ENCODE results near the gene MAP7D1.

Gene MAP7D1

DNA sequence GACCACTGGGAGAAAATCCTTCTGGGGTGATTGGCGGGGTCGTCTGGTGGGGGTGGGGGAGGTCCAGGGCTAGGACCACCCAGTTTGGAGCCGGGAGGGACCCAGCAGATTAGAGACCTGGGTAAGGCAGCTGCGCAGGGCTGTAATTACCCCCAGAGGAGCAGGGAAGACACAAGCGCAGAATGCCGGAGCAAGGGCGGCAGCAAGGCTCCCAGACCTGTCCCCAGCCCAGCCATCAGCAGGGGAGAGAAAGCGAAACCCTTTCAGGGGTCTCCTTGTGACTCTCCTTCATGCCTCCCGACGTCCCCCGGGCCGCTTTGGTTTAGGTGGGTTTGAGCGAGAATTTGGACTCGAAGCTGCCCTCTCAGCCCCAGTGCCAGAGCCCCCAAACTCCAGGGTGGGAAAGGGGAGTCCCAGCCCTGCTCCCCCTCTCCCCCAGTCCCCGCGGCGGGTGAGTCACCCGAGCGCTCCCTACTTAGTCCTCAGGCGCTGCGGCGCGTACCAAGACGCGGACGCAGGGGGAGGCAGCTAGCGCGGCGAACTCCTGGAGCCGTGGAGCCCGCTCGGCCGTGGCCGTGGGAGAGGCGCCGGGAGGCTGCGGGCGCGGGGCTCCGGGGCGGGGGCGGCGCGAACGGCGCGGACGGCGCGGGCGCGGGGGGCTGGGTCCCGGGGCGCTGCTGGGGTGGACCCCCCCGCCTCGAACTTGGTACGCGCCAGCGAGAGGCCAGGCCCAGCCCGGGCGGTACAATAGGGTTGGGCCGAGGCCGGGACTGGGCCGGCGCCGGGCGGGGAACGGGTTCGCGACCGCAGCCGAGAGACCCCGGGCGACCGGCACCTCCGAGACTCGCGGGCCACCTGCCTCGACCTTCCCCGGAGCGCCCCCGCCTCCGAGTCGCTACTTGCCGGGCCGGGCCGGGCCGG lies at the start of gene MAP7D1:
Gene MAP7D1 (plus strand): TSS at position 753 of the 921 bp plus-strand sequence. CDS start 258 bp downstream, outside the sequence.
- DNase-seq (ENCODE audit: low read depth) = peak; percentile 81

DNA sequence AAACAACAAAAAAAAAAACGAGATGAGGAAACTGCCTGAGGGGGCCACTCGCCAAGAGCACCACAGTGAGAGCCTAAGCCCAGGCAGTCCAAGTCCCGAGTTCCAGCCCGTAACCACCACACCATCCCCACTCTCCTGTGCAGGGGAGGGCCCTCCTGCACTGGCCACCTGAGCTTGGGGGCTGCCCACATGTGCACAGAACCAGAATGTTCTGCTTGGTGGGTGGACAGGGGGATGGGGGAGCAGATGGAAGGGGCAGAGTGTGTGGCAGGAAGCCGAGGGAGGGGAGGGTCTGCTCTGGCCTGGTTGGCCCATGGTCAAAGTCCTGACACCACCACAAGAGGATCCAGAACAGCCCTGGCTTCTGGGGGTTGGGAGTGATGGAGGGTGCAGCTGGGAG lies 49.7 kb upstream of the MAP7D1 start:
- no peak for DNase-seq (ENCODE audit: low read depth)

DNA sequence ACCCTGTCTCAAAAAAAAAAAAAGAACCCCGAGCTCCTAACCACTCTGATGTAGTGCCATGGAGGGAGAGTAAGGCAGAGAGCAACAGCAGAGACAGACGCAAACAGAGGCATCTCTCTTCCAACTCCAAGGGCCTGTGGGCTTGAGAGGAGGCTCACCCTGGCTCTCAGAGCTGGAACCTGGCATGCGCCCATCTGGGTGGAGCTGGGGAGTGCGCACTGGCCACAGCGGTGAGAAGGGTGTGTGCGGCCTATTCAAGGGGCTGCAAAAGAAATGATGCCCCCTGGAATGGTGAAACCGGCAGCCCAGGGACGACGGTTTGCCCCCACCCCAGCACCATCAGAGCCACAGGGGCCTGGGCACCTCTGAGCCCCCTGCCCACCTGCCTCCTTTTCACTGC lies 48.6 kb upstream of the MAP7D1 start:
- DNase-seq (ENCODE audit: low read depth) = no peak

DNA sequence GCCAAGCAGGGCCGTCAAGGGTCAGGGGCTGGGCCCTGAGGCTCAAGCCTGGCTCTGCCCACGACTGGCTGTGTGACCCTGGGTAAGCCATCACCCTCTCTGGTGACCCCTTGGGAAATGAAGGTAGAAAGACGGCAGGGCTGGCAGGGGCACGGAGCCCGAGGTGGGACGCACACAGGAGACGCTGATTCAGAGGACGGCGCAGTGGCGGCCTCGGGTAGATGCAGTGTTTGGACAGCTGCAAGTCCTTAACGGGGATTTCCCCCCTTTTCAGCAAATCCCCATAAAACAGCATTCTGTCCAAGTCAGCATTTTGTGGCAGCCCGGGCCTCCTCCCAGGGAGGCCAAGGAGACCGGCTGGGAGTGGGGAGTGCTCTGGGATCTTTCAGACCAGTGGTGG lies 47.6 kb upstream of the MAP7D1 start:
- DNase-seq (ENCODE audit: low read depth) = no peak

DNA sequence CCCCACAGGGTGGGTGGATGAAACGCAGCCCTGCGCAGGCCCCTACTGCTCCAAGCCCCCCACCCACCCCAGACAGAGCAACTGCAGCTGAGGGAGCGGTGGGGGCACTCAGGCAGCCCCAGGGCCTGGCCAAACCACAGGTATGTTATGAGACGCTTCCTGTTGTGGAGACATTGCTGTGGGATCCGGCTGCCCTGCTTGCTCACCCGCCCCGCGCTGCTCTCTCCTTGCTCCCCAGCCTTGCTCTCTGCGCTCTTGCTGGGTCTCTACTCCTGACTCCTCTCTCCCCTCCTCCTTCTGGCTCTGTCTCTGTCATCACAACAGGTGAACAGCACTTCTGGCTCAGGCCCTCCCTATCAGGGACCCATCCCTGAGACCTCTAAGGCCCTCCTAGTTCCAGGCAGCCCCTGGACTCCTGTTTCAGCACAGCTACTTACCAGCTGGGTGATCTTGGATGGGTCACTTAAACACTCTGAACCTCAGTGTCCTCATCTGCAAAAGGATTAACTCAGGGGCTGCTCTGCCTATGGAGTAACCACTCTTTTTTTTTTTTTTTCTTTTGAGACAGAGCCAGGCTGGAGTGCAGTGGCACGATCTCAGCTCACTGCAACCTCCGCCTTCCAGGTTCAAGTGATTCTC lies 46.8 kb upstream of the MAP7D1 start:
- DNase-seq (ENCODE audit: low read depth) = no peak

DNA sequence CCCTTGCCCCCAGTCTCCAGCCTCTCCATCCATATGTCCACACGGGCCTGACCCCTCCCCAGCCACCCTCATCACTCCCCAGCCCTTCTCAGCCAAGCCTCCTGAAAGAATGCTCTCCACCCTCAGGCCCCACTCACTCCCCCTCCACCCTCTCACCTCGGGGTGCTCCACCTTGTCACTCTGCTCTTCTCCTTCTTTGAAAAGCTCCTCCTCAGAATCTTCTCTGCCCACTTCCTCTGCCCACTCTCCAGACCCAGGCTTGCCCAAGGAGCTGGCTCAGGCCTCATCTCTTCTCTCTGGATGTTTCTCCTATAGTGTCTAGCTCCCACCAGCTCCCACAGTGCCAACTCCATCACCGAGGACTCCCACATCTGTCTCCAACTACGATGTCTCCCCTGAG lies 44.8 kb upstream of the MAP7D1 start:
- DNase-seq (ENCODE audit: low read depth) = no peak

DNA sequence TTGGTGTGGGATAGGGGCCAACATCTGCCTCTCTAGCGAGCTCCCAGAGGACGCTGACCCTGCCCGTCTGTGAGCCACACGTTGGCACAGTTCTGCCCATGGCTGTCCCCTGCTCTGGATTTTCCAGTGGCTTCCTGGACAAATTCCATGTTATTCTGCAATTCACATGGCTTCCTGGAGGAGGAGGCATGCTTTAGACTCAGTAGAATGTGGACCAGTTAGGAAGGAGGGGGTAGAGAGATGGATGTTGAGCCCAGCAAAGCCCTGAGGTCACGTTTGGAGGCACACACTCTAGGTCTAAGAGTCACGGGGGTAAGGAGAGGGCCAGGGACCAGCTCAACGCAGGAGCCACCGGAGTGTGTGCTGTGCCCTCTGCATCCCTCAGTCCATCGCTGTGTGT lies 43.1 kb upstream of the MAP7D1 start:
- no peak for DNase-seq (ENCODE audit: low read depth)

DNA sequence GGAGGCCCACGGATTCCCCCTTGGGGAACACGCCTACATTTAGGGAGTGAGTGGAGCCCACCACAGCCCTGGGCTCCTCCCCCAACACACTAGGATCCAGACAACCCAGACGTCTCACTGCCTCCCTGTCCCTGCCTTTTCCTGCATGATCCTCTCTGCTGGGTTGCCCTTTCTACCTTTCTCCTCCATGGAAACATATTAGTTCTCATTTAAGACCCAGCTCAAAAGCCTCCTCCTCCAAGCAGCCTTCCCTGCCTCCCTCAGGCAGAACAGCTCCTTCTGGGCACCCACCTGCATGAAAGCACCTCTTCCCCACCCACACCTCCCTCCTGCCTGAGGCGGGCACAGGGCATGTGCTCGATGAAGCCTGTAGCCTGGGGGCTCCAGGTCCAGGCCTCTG lies 41.6 kb upstream of the MAP7D1 start:
- no peak for DNase-seq (ENCODE audit: low read depth)

DNA sequence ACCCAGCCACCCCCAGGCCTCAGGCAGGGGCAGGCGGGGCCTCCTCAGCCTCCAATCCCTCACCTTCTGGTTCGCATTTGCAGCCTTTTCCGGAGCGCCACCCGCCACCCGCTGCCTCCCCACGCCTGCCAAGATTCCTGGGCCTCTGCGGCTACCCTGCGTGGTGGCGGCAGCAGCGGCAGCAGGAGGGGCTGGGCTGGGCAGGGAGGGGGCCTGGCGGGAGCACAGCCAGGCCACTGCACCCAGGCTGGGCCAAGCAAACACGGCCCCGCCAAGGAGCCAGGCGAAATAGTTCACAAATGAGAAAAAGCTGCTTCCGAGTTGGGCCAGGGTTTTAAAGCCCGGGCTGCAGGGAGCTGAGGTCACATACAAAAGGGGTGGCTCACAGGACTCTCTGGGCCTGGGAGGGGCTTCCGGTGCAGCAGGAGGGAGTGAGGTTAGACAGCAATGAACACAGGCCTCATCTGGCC lies 40.7 kb upstream of the MAP7D1 start:
- no peak for DNase-seq (ENCODE audit: low read depth)

DNA sequence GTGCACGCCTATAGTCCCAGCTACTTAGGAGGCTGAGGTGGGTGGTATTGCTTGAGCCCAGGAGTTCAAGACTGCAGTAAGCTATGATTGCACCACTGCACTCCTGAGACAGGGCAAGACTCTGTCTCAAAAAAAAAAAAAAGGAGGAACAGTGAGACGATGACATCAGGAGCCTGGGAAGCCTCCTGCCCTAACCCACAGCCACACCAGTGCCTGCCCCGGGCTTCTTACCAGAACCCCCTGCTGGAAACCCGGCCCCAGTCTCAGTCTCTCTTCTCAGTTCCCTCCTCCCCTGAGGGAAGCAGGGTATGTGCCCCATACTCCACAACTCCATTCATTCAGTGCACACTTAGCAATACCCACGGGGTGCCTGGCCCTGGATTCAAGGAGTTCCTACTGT lies 40.0 kb upstream of the MAP7D1 start:
- no peak for DNase-seq (ENCODE audit: low read depth)

DNA sequence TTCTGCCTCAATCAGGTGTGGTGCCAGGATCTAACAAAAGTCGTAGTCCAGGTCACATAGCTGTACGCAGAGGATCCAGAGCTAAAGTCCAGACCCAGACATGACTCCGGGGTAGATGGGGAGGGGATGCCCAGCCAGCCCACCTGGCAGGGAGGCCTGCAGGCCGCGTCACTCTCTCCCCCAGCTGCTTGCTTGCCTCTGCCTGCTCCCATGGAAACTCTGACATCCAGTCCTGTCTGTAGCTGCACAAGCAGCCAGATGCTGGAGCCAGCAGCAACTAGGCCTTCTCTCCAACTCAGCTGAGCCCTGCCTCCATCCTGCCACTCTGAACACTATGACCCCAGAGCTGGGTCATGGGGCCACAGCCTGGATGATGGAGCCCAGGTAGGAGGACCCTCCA lies 39.1 kb upstream of the MAP7D1 start:
- DNase-seq (ENCODE audit: low read depth) = no peak

DNA sequence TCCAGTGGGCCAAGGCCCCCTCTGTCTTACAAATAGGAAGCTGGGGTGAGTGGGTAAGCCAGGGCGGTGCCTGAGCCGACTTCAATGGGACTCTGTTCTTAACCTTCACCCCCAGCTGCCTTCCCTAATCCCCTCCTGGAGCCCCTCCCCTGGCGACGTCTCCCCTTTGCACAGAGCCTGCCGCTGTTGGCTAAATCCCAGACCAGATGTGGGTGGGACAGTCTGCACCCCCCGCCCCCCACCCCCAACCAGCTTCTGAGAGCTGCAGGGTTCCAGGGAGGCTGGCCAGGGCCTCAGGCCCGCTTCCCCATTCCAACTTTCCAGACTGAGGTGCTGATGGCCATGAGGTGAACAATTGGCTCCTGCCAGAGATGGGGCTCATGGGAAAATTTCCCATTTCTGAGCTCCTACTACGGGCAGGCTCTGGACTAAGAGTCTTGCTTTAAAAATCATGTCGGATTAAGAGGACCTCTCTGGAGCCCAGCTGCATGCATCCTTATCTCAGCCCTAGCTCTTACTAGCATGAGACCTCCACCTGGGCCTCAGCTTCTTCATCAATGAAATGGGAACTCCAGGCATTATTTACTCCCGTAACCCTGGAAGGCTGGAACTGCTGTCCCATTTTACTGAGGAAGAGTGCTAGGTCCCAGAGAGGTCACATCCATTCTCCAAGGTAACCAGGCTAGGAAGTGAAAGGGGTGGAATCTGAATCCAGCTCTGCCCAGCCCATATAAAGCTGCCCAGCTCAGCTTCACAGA lies 37.3 kb upstream of the MAP7D1 start:
- no peak for DNase-seq (ENCODE audit: low read depth)

DNA sequence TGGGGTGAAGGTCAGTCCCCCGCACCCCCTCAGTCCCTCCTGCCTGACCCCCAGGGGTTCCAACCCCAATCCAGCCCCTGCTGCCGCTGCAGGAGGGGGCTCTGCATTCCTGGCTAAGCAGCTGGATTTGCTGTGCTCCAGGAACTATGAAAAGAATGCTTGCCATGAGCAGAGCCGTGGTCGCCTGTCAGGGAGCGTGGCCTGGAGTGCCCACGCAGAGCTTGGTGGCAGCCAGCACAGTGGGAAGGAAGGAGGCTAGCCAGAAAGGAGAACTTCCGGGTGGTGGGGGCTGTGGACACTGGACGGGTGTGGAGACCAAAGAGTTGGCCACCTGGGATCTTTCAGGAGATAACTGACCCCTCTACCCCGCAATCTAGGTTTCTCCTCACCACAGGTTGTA lies 36.5 kb upstream of the MAP7D1 start:
- no peak for DNase-seq (ENCODE audit: low read depth)

DNA sequence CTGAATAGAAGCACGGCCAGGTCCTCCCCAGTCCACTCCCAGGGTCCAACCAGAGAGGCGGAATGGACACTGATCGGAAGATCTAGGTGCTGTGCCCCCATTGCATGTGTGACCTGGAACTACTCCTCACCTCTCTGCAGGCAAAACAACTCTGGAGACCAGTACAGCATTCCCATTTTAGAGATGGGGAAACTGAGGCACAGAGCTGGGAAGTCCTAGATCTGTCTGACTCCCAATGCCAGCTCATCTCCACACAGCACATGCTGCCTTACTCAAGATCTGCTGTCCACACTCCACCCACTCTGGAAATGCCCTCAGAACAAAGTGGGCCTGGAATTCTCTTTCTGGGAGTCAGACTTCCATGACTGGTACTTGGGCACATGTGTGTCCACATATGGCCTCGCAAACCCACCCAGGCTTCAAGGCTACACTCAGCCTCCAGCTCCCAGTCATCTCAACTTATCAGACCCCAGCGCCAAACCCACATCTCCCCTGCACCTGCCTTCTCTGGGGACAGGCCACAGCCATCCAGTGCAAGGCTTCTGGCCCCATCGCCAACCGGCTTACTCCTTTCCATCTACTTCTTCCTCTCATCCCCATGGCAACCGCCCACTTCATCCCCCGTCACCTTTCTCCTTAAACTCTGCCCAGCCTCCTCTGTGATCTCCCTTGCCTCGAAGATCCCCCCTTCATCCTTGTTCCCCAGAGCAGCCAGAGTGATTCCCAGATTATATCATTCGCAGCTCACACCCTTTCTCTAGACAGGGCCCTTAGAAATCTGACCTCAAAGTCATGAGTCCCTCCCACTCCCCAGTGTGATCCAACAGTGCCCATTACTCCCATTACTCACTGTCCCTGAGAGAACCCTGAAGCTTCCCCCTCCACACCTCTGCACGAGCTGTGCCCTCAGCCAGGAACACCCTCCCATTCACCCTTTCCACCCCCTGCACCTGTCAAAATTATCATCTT lies 33.6 kb upstream of the MAP7D1 start:
- DNase-seq (ENCODE audit: low read depth) = no peak

DNA sequence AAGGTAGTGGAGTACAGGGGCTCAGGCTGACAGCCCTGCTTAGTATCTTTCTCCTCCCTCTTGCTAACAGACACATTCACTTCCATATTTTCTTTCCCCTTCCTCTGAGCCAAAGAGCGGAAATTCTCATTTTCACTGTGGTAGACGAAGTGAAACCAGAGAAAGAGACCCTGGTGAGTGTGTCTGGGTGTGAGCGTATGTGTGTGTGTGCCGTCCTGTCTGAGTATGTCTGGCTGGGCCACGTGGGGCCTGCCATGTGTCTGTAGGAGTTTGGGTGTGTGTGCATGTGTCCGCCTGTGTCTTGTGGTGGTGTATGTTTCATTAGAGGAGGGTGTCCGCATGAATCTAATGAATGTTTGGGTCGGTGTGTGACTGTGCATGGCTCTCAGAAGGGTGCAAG lies 32.6 kb upstream of the MAP7D1 start:
- no peak for DNase-seq (ENCODE audit: low read depth)

DNA sequence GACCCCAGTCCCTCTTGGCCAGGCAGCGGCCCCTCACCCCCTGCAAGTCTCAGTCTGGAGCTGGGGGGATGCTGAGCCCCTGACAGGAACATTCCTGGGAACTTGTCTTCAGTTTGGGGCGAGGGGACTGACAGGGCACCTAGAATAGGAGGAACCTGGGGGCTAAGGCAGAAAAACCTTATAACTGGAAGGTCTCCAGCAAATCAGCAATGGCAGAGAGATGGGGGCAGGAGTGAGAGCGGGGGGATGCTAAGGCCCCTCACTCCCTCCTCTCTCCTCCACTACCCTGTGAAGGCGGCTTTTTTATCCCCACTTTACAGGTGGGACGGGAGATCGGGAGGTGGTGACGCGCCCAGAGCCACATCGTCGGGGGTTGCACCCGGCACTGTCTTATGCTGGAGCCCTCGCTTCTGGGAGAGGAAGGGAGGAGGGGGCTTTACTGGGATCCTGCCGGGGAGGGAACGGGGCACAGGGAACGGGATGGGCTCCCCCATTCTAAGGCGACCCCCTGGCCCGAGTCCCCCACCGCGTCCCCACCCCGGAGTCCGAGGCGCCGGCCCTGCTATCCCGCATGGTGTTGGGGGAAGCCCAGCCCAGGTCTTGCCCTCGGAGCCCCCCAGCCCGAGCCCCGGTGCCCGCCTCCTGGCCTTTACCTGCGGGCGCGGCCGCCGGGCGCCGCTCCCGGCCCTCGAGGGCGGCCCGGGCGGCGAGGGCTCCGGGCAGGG lies 31.4 kb upstream of the MAP7D1 start:
- no peak for DNase-seq (ENCODE audit: low read depth)

DNA sequence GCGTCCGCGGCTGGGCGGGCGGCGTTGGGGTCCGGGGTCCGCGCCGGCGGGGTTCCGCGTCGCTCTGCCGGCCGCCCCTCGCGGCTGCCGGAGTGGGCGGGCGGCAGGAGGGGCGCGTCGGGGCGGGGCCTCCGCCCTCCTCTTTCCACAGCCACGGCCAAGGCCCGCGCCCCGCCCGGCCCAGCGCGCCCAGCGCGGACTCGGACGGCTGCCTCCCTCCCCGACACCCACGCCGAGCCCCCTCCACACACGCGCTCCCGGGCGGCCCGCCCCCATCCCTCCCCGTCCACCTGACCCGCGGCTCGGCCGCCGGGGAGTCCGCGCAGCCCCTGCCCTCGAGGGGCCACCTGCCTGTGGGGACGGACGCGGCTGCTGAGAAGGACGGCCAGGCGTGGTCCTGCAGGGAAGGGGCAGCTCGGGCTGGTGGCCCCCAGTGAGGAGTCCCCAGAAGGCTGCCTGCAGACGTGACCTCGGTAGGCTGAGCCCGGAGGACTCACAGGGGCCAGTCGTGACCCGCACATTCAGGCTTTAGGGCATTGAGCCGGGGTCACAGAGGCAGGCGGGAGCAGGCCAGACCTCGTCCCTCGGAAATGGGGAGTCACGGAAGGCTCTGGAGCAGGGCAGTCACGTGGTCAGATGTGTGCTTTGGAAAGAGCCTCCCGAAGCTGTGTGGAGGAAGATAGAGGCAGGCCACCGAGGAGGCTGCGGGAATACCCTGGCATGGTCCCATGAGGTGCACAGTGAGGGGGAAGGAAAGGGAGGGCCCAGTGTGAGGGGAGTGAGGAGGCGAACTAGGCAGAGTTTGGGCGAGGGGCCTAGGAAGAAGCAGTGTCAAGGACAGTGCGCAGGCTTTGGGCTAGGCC lies 30.6 kb upstream of the MAP7D1 start, which contains the start of gene COL8A2:
Gene COL8A2 (minus strand): TSS at position 94 of the 863 bp plus-strand sequence. CDS start 24,980 bp downstream, outside the sequence.
- DNase-seq (ENCODE audit: low read depth) = no peak

DNA sequence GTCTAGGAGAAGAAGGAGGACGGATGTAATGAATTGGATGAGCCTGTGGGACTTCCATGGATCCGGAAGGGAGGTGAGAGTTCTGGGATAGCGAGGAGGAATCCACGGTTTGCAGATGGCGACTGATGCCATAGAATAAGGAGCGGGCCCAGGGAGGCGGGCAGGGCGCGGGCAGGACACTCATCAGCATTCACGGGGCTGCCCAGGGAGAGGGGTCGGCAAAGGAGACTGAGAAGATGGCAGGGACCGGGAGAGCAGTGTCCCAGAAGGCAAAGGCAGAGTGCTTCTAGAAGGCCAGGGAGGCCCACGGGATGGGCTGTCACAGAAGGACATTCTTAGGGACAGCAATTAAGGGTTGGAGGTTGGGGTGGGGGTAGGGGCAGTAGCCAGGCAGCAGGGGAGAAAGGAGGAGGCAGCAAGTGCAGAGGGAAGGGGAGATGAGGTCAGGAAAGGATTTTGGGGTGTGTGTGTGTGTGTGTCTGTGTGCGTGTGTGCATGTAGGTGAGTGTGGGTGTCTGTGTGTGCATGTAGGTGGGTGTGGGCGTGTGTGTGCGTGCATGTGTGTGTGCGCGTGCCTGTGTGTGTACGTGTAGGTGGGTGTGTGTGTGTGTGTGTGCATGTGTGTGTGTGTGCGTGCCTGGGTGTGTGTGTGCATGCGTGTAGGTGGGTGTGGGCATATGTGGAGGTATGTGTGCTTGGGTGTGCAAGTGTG lies 29.8 kb upstream of the MAP7D1 start:
- DNase-seq (ENCODE audit: low read depth) = no peak

Measured in T-helper 22 cell (primary cell).